Measurements from ENCODE around the gene KRTAP4-12. TPM values are rescaled to one million over a fixed set of nuclear protein-coding genes. Genes with fewer than 3 reads are reported as not detected.
"Not testable (repeated sequence)": the region's sequence is repeated elsewhere in the genome, so short reads cannot be mapped to it uniquely, and the experiment has no call there.

Gene KRTAP4-12
- polyA plus RNA-seq, 1 donor: not detected

DNA sequence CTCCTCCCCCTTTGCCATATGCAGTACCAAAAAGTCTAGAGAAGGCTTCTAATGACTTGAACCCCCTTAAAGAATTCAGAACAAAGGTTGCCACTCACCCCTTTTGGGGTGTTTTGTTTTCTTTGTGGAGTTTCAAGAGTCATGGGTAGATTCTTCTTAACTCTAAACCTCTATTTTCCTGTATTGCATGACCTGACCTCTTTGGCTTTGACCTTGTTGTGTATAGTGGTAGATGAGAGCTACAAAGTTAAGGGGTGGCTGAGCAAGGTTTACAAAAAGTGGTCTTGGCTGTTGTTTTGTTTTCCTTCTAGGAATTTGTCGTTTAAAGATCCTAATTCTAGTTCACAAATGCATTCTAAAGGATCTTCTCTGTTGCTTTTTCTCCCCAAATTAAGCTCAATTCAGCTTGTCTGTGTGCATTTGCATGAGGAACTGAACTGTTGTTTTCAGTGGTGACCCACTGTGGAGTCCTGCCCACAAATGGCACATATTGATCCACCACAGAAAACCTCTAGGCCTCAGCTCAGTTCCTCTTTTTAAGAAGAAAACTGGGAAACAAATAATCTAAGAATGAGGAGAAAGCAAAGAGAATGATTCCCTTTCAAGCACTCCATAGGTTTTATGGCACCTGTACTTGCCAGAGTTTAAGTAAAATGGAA lies 15.1 kb downstream of the KRTAP4-12 start:
- H3K9me3 ChIP-seq (ENCODE audit: control insufficient read depth, low read depth, low read length); H3K27ac ChIP-seq (ENCODE audit: low read length); DNase-seq; H3K4me3 ChIP-seq (ENCODE audit: low read length); H3K4me1 ChIP-seq (ENCODE audit: control insufficient read depth, insufficient read depth, low read length); H3K36me3 ChIP-seq (ENCODE audit: control insufficient read depth, insufficient read depth, low read length); H3K27me3 ChIP-seq (ENCODE audit: control insufficient read depth, insufficient read depth, low read length): not testable (repeated sequence)
- 80% methylated on average over 1 of the region's 1 CpG for WGBS (ENCODE audit: insufficient coverage, low lambda C conversion rate)

DNA sequence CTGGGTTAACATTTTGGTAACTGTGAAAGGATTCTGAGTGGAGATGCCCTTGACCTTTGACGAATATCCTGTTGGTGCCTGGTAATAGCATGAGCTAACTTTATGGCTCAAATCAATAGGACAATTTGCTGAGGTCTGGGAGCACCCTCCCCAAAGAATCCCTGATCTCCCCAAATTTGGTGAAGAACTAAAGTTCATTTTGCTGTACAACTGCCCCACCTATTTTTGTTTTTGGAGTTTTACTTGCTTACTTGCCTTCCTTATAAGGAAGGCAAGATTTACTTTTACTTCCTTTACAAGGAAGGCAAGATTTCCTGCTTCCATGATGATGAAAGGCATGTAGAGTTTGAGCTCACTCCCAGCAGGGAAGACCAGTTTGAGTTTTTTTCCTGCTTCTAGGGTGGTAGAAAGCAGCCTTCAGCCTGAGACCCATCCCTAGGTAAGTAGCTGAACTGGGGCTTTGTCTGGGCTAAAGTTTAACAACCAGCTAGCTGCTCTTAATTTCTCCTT lies 16.0 kb downstream of the KRTAP4-12 start:
- no peaks in the 10 kb centered on the region for H3K9me3 ChIP-seq (ENCODE audit: control insufficient read depth, low read depth, low read length)
- no peak overlapping the region for H3K4me3 ChIP-seq (ENCODE audit: low read length)
- no peaks in the 10 kb centered on the region for H3K4me1 ChIP-seq (ENCODE audit: control insufficient read depth, insufficient read depth, low read length)
- H3K27ac ChIP-seq (ENCODE audit: low read length): no peak overlapping the region
- peaks cover 4% of the 10 kb centered on the region for H3K27me3 ChIP-seq (ENCODE audit: control insufficient read depth, insufficient read depth, low read length)
- WGBS (ENCODE audit: insufficient coverage, low lambda C conversion rate): no CpG with 5 or more reads among the region's 1 CpG
- no peaks in the 10 kb centered on the region for H3K36me3 ChIP-seq (ENCODE audit: control insufficient read depth, insufficient read depth, low read length)
- DNase-seq: no peak

DNA sequence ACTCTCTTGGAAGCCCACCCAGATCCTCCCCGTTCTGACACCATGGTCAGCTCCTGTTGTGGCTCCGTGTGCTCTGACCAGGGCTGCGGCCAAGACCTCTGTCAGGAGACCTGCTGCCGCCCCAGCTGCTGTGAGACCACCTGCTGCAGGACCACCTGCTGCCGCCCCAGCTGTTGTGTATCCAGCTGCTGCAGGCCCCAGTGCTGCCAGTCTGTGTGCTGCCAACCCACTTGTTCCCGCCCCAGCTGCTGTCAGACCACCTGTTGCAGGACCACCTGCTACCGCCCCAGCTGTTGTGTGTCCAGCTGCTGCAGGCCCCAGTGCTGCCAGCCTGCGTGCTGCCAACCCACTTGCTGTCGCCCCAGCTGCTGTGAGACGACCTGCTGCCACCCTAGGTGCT lies 18.6 kb downstream of the KRTAP4-12 start, which contains the start of gene KRTAP4-9:
TSS of gene KRTAP4-9 (plus strand) at position 43 of the 400 bp plus-strand sequence. CDS start at position 43, 0 bp downstream.
- not testable (repeated sequence) for DNase-seq; H3K27ac ChIP-seq (ENCODE audit: low read length); H3K4me1 ChIP-seq (ENCODE audit: control insufficient read depth, insufficient read depth, low read length); H3K27me3 ChIP-seq (ENCODE audit: control insufficient read depth, insufficient read depth, low read length); H3K9me3 ChIP-seq (ENCODE audit: control insufficient read depth, low read depth, low read length); H3K36me3 ChIP-seq (ENCODE audit: control insufficient read depth, insufficient read depth, low read length); H3K4me3 ChIP-seq (ENCODE audit: low read length)
- WGBS (ENCODE audit: insufficient coverage, low lambda C conversion rate): no CpG with 5 or more reads among the region's 10 CpGs

DNA sequence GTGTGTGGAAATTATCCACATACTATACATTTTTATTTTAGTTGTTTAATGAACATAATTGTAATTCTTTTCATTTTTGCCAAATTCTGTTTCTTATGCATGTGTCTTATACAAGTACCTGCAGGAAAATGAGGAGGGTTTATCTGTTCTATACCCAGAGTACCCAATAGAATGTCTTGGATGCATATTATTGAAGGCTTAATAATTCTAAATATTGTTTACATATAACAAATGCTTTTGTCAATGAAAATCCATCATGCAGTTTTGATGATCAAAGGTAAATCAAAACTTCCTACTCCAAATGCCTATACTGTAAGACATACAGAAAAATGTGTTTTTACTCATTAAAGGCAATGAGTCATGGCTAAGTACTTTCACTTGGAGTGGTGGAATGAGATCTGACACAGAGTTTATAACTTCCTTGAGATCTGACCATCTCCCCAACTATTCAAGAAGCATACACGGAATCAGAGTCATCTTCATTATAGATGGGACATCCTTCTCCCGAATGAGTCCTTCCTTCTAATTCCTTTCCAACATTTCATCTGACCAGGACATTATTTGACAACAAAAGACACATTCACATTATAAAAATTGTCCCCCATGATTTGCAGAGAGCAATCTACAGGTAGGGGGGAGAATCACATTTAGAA lies 19.5 kb downstream of the KRTAP4-12 start:
- no CpG with 5 or more reads among the region's 2 CpGs for WGBS (ENCODE audit: insufficient coverage, low lambda C conversion rate)
- H3K4me1 ChIP-seq (ENCODE audit: control insufficient read depth, insufficient read depth, low read length); H3K36me3 ChIP-seq (ENCODE audit: control insufficient read depth, insufficient read depth, low read length); H3K27ac ChIP-seq (ENCODE audit: low read length); DNase-seq; H3K9me3 ChIP-seq (ENCODE audit: control insufficient read depth, low read depth, low read length); H3K27me3 ChIP-seq (ENCODE audit: control insufficient read depth, insufficient read depth, low read length); H3K4me3 ChIP-seq (ENCODE audit: low read length): not testable (repeated sequence)

DNA sequence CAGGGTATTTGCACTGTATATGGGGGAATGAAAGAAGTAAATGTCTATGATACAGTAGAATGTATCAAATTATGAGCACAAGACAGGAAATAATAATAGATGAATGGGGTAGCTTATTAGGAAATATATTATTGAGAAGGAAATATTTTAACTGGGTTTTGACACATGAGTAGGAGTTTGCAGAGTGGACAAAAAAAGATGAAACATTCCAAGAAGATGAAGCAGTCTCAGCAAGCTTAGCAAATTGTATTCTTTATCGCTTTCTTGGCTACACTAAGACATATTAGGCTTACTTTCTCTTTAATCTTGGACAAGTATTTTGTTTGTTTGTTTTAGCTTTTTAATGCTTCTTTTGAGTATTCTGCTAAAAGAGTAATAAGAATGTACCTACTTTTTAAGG lies 20.1 kb downstream of the KRTAP4-12 start:
- WGBS (ENCODE audit: insufficient coverage, low lambda C conversion rate): no CpG with 5 or more reads among the region's 1 CpG
- no peaks in the 10 kb centered on the region for H3K9me3 ChIP-seq (ENCODE audit: control insufficient read depth, low read depth, low read length)
- no peak for DNase-seq
- H3K27me3 ChIP-seq (ENCODE audit: control insufficient read depth, insufficient read depth, low read length): peaks cover 4% of the 10 kb centered on the region
- H3K36me3 ChIP-seq (ENCODE audit: control insufficient read depth, insufficient read depth, low read length): no peaks in the 10 kb centered on the region
- no peak overlapping the region for H3K4me3 ChIP-seq (ENCODE audit: low read length)
- no peaks in the 10 kb centered on the region for H3K4me1 ChIP-seq (ENCODE audit: control insufficient read depth, insufficient read depth, low read length)
- no peak overlapping the region for H3K27ac ChIP-seq (ENCODE audit: low read length)

DNA sequence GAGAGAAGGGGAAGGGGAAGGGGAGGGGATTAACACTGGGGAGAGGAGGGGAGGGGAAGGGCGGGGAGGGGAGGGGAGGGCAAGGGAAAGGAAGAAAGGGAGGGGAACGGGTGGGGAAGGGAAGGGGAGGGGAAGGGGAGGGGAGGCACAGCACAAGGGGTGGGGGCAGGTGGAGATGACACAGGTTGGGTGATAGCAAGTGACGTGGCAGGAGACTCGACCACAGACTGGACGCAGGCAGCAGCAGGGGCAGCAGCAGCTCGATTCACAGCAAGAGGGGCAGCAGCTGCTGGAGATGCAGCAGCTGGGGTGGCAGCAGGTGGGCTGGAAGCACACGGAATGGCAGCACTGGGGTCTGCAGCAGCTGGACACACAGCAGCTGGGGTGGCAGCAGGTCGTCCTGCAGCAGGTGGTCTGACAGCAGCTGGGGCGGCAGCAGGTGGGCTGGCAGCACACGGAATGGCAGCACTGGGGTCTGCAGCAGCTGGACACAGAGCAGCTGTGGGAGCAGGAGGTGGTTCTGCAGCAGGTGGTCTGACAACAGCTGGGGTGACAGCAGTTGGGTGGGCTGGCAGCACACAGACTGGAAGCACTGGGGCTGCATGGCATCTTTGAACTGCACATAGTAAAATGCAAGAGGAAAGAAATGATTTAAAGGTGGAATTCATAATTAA lies 22.3 kb downstream of the KRTAP4-12 start, which contains the start of gene KRTAP4-16:
TSS of gene KRTAP4-16 (minus strand) at position 624 of the 674 bp plus-strand sequence. CDS start at position 624, 0 bp downstream.
- no peak within 1 kb of the TSS for H3K4me3 ChIP-seq (ENCODE audit: low read length)
- no CpG with 5 or more reads among the region's 10 CpGs for WGBS (ENCODE audit: insufficient coverage, low lambda C conversion rate)
- no peak for DNase-seq
- no peaks in the 10 kb centered on the region for H3K9me3 ChIP-seq (ENCODE audit: control insufficient read depth, low read depth, low read length)
- no peaks in the 10 kb centered on the region for H3K4me1 ChIP-seq (ENCODE audit: control insufficient read depth, insufficient read depth, low read length)
- no peaks in the 10 kb centered on the region for H3K36me3 ChIP-seq (ENCODE audit: control insufficient read depth, insufficient read depth, low read length)
- H3K27ac ChIP-seq (ENCODE audit: low read length): no peak within 1 kb of the TSS
- H3K27me3 ChIP-seq (ENCODE audit: control insufficient read depth, insufficient read depth, low read length): no peaks in the 10 kb centered on the region

DNA sequence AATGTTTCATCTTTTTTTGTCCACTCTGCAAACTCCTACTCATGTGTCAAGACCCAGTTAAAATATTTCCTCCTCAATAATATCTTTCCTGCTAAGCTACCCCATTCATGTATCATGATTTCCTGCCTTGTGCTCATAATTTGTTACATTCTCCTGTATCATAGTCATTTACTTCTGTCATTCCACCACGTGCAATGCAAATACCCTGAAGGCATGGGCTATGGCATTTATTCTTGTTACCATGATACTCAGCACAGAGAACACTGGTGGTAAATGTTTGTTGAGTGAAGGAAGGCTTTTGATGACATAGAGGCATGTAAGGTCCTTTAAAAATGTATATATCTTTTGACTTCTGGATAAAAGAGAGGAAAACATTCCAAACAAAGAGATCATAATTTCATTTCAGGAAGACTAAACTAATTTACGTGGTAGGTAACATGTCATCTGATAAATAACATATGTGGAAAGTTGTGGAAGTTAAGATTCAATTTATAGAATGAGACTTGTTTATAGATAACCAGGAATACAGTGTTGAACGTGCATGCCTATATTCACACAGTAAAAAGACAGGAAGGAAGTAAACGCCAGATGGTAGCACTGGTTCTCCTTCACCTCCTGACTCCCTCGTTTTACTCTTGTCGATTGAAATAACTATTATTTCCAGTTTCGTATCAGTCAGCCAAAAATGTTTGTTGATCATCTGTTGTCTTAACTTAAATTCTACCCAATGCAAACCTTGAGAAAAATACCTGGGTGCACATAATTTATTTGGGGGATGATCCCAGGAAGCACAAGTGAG lies 24.1 kb downstream of the KRTAP4-12 start:
- H3K27ac ChIP-seq (ENCODE audit: low read length); H3K9me3 ChIP-seq (ENCODE audit: control insufficient read depth, low read depth, low read length); H3K4me3 ChIP-seq (ENCODE audit: low read length); H3K4me1 ChIP-seq (ENCODE audit: control insufficient read depth, insufficient read depth, low read length); H3K36me3 ChIP-seq (ENCODE audit: control insufficient read depth, insufficient read depth, low read length); DNase-seq; H3K27me3 ChIP-seq (ENCODE audit: control insufficient read depth, insufficient read depth, low read length): not testable (repeated sequence)
- no CpG with 5 or more reads among the region's 7 CpGs for WGBS (ENCODE audit: insufficient coverage, low lambda C conversion rate)

DNA sequence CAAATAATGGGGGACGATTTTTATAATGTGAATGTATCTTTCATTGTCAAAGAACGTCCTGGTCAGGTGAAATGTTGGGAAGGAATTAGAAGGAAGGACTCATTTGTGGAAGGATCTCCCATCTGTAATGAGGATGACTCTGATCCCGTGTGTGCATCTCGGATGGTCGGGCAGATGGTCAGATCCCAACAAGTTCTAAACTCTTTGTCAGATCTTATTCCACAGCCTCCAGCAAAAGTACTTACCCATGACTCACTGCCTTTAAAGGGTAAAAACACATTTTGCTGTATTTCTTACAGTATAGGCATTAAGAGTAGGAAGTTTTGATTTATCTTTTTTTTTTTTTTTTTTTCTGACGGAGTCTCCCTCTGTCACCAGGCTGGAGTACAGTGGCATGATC lies 25.5 kb downstream of the KRTAP4-12 start:
- H3K27me3 ChIP-seq (ENCODE audit: control insufficient read depth, insufficient read depth, low read length): peaks cover 3% of the 10 kb centered on the region
- no peak overlapping the region for H3K4me3 ChIP-seq (ENCODE audit: low read length)
- no peaks in the 10 kb centered on the region for H3K9me3 ChIP-seq (ENCODE audit: control insufficient read depth, low read depth, low read length)
- WGBS (ENCODE audit: insufficient coverage, low lambda C conversion rate): no CpG with 5 or more reads among the region's 6 CpGs
- no peaks in the 10 kb centered on the region for H3K4me1 ChIP-seq (ENCODE audit: control insufficient read depth, insufficient read depth, low read length)
- H3K36me3 ChIP-seq (ENCODE audit: control insufficient read depth, insufficient read depth, low read length): no peaks in the 10 kb centered on the region
- no peak overlapping the region for H3K27ac ChIP-seq (ENCODE audit: low read length)
- DNase-seq: no peak

DNA sequence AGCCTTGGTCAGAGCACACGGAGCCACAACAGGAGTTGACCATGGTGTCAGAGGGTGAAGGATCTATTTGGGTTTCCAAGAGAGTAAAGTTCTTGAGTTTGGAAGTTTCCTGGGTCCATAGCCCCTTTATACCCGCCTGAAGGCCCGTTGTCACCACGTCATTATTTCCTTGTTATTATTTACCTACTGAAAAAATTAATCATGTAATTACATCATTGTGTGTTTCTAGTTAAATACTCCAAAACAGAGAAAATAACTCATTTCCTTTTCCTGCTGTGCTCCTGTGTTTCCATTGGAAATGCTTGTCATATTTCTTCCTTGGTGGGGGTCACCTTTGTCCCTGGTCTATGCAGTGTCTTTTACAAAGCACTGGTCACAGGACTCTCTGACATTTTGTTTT lies 25.9 kb downstream of the KRTAP4-12 start, which contains the start of gene KRTAP4-8:
TSS of gene KRTAP4-8 (minus strand) at position 101 of the 400 bp plus-strand sequence. CDS start at position 43, 58 bp downstream.
- H3K4me1 ChIP-seq (ENCODE audit: control insufficient read depth, insufficient read depth, low read length): no peaks in the 10 kb centered on the region
- no peak within 1 kb of the TSS for H3K4me3 ChIP-seq (ENCODE audit: low read length)
- no peak within 1 kb of the TSS for H3K27ac ChIP-seq (ENCODE audit: low read length)
- no peaks in the 10 kb centered on the region for H3K9me3 ChIP-seq (ENCODE audit: control insufficient read depth, low read depth, low read length)
- no peaks in the 10 kb centered on the region for H3K36me3 ChIP-seq (ENCODE audit: control insufficient read depth, insufficient read depth, low read length)
- no peak for DNase-seq
- H3K27me3 ChIP-seq (ENCODE audit: control insufficient read depth, insufficient read depth, low read length): peaks cover 3% of the 10 kb centered on the region
- WGBS (ENCODE audit: insufficient coverage, low lambda C conversion rate): no CpG with 5 or more reads among the region's 4 CpGs

DNA sequence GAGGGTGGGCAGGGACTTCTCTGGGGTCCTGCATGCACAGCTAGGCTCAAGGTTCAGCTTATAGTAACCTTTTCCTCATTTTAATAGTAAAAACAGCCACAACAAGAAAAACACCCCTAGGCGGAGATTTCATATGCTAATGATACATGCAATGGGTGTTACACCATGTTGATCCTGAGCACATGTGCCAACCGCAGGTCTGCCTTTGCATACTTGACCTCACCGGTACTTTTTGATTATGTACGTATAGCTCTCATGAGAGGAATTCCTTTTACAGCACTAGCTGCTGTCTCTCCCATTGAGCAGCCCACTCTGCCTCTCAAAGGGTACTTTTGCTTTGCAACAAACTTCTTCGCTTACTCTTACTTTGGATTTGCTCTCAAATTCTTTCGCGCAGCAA lies 27.9 kb downstream of the KRTAP4-12 start:
- DNase-seq: no peak
- Histone ChIP-seq H3K27ac (ENCODE audit: low read length) (no peak overlapping the region), H3K9me3 (ENCODE audit: control insufficient read depth, low read depth, low read length) (no peaks in the 10 kb centered on the region), H3K4me1 (ENCODE audit: control insufficient read depth, insufficient read depth, low read length) (no peaks in the 10 kb centered on the region), H3K36me3 (ENCODE audit: control insufficient read depth, insufficient read depth, low read length) (no peaks in the 10 kb centered on the region), H3K27me3 (ENCODE audit: control insufficient read depth, insufficient read depth, low read length) (peaks cover 3% of the 10 kb centered on the region), H3K4me3 (ENCODE audit: low read length) (no peak overlapping the region)
- WGBS (ENCODE audit: insufficient coverage, low lambda C conversion rate): no CpG with 5 or more reads among the region's 7 CpGs

Measured in large intestine (tissue), 3 donors.